Trophoblast cell (in vitro differentiated cells and primary cell): Measurements from ENCODE around the gene ZNF43.
A peak's percentile ranks its signal among the peaks of the same experiment; 100 is the strongest.
"Not testable (repeated sequence)": the region's sequence is repeated elsewhere in the genome, so short reads cannot be mapped to it uniquely, and the experiment has no call there.

Source experiments
- DNase-seq, 2 donors: peaks; one replicate each; pipeline ENCODE4 v3.0.0-alpha.2; 2016
- H2AFZ ChIP-seq: 2 replicates; pipeline ENCODE4 v1.6.1; 2013; ENCODE audit warnings: low read length, moderate library complexity, mild to moderate bottlenecking; ENCODE audit not compliant: insufficient read depth, poor library complexity
- H2AK5ac ChIP-seq: 2 replicates; pipeline ENCODE4 v1.6.1; 2013; ENCODE audit warnings: mild to moderate bottlenecking, low read length
- H2BK120ac ChIP-seq: 2 replicates; pipeline ENCODE4 v1.6.1; 2013; ENCODE audit warnings: low read length, mild to moderate bottlenecking, moderate library complexity; ENCODE audit not compliant: insufficient read depth, poor library complexity
- H2BK12ac ChIP-seq: 2 replicates; pipeline ENCODE4 v1.6.1; 2013; ENCODE audit warnings: mild to moderate bottlenecking, low read length, moderate library complexity
- H2BK5ac ChIP-seq: 2 replicates; pipeline ENCODE4 v1.6.1; 2013; ENCODE audit warnings: low read length, low read depth, moderate library complexity, mild to moderate bottlenecking; ENCODE audit not compliant: poor library complexity
- H3K14ac ChIP-seq: 2 replicates; pipeline ENCODE4 v1.6.1; 2013; ENCODE audit warnings: mild to moderate bottlenecking, low read length
- H3K18ac ChIP-seq: 2 replicates; pipeline ENCODE4 v1.6.1; 2013; ENCODE audit warnings: mild to moderate bottlenecking, low read length
- H3K23ac ChIP-seq: 2 replicates; pipeline ENCODE4 v1.6.1; 2013; ENCODE audit warnings: low read length
- H3K27ac ChIP-seq: 2 replicates; pipeline ENCODE4 v1.5.1; 2013; ENCODE audit warnings: low read depth, mild to moderate bottlenecking, inconsistent platforms, low read length, moderate library complexity
- H3K27me3 ChIP-seq: 2 replicates; pipeline ENCODE4 v1.6.1; 2013; ENCODE audit warnings: inconsistent platforms, mild to moderate bottlenecking, low read length, moderate library complexity; ENCODE audit not compliant: insufficient read depth
- H3K36me3 ChIP-seq, 2 experiments: 1 replicate in 1 of 2; 2 replicates in 1 of 2; pipeline ENCODE4 v1.6.1; 2013; ENCODE audit warnings: low read length in 2 of 2, mild to moderate bottlenecking in 2 of 2, moderate library complexity in 1 of 2; ENCODE audit not compliant: insufficient read depth in 2 of 2, control insufficient read depth in 1 of 2
- H3K4ac ChIP-seq: 2 replicates; pipeline ENCODE4 v1.6.1; 2013; ENCODE audit warnings: low read depth, mild to moderate bottlenecking, low read length, moderate library complexity
- H3K4me1 ChIP-seq, 2 experiments: 1 replicate in 1 of 2; 2 replicates in 1 of 2; pipeline ENCODE4 v1.6.1; 2013; ENCODE audit warnings: low read length in 2 of 2, mild to moderate bottlenecking in 2 of 2, moderate library complexity in 1 of 2; ENCODE audit not compliant: insufficient read depth in 2 of 2, control insufficient read depth in 1 of 2
- H3K4me2 ChIP-seq: 2 replicates; pipeline ENCODE4 v1.6.1; 2013; ENCODE audit warnings: inconsistent platforms, mild to moderate bottlenecking, low read length, moderate library complexity
- H3K4me3 ChIP-seq: 2 replicates; pipeline ENCODE4 v1.5.1; 2013; ENCODE audit warnings: mild to moderate bottlenecking, low read depth, low read length, inconsistent platforms
- H3K79me1 ChIP-seq: one replicate; pipeline ENCODE4 v1.6.1; 2013; ENCODE audit warnings: low read length
- H3K79me2 ChIP-seq: 2 replicates; pipeline ENCODE4 v1.6.1; 2013; ENCODE audit warnings: low read length, mild to moderate bottlenecking; ENCODE audit not compliant: control insufficient read depth, insufficient read depth, poor library complexity
- H3K9ac ChIP-seq: 2 replicates; pipeline ENCODE4 v1.6.1; 2013; ENCODE audit warnings: mild to moderate bottlenecking, low read length
- H3K9me3 ChIP-seq: 2 replicates; pipeline ENCODE4 v1.6.1; 2013; ENCODE audit warnings: low read depth, mild to moderate bottlenecking, control low read depth, inconsistent platforms, low read length; ENCODE audit not compliant: insufficient read depth
- H4K12ac ChIP-seq: 2 replicates; pipeline ENCODE4 v1.6.1; 2013; ENCODE audit warnings: low read depth, mild to moderate bottlenecking, low read length, moderate library complexity
- H4K8ac ChIP-seq: 2 replicates; pipeline ENCODE4 v1.6.1; 2013; ENCODE audit warnings: low read depth, mild to moderate bottlenecking, low read length, moderate library complexity
- H4K91ac ChIP-seq: one replicate; pipeline ENCODE4 v1.6.1; 2013; ENCODE audit warnings: low read depth, mild to moderate bottlenecking, low read length, moderate library complexity
- WGBS: extraction: QIAGEN DNeasy Blood & Tissue Kit; methylation state at CpG from one replicate; pipeline ENCODE4 v1.1.7; 2013; ENCODE audit warnings: missing lambda C conversion rate; ENCODE audit not compliant: insufficient read length, insufficient coverage; ENCODE audit errors: extremely low coverage; 5-methylcytosine and 5-hydroxymethylcytosine counted together

The ZNF43 gene

DNA sequence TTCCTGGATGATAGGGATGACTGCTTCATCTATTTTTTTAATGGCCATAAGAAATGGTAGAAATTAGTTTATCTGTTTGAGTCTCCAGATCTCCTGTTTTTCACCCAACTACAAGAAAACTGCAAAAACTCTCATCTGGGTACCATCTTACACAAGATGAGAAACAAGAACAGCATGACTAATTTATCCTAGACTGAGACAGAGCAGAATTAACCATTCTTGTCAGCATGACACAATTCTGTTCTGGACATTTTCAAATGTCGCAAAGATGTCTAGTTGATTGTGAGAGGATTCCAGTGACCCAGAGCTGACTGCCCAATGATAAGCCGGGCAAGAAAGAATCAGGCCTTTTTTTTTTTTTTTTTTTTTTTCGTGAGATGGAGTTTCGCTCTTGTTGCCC lies 12.8 kb downstream of the ZNF43 start:
- no peak overlapping the region for H4K8ac ChIP-seq
- no peaks in the 10 kb centered on the region for H3K79me1 ChIP-seq
- H3K27me3 ChIP-seq = no peaks in the 10 kb centered on the region
- H3K4me2 ChIP-seq = no peak overlapping the region
- WGBS = no CpG with 5 or more reads among the region's 4 CpGs
- no peak overlapping the region for H4K12ac ChIP-seq
- H3K23ac ChIP-seq = no peak overlapping the region
- H3K9me3 ChIP-seq = no peaks in the 10 kb centered on the region
- peaks cover 10 to 13% of the 10 kb centered on the region in 2 experiments for H3K36me3 ChIP-seq
- H2BK5ac ChIP-seq = no peak overlapping the region
- H3K4ac ChIP-seq = no peak overlapping the region
- no peak overlapping the region for H2AK5ac ChIP-seq
- no peak overlapping the region for H2AFZ ChIP-seq
- H3K9ac ChIP-seq = no peak overlapping the region
- H3K4me1 ChIP-seq = peaks cover 0 to 6% of the 10 kb centered on the region in 2 experiments
- no peak overlapping the region for H3K27ac ChIP-seq
- no peak overlapping the region for H2BK12ac ChIP-seq
- H4K91ac ChIP-seq = no peak overlapping the region
- no peak overlapping the region for H2BK120ac ChIP-seq
- no peak overlapping the region for H3K4me3 ChIP-seq
- H3K14ac ChIP-seq = no peak overlapping the region
- no peaks in the 10 kb centered on the region for H3K79me2 ChIP-seq
- no peak overlapping the region for H3K18ac ChIP-seq
- no peak for DNase-seq

DNA sequence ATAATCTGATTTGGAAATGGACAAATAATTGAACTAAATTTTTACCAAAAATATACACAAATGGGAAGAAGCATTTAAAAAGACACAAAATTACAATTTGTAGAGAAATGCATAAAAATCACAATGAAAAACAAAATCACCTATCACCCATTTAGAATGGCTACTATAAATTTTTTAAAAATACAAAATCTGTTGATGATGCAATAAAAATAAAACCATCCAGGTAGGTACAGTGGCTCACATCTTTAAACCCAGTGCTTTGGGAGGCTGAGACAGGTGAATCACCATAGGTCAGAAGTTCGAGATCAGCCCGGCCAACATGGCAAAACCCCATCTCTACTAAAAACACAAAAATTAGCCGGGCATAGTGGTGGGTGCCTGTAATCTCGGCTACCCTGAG lies 23.5 kb downstream of the ZNF43 start:
- H3K79me1 ChIP-seq = no peaks in the 10 kb centered on the region
- no peak overlapping the region for H4K8ac ChIP-seq
- H3K27ac ChIP-seq = no peak overlapping the region
- H3K4me2 ChIP-seq = no peak overlapping the region
- no peak overlapping the region for H3K18ac ChIP-seq
- no peak overlapping the region for H2BK5ac ChIP-seq
- no peaks in the 10 kb centered on the region for H3K4me1 ChIP-seq
- DNase-seq = no peak
- H3K14ac ChIP-seq = no peak overlapping the region
- H3K9me3 ChIP-seq = peaks cover 13% of the 10 kb centered on the region
- no peak overlapping the region for H2BK12ac ChIP-seq
- no peak overlapping the region for H3K4me3 ChIP-seq
- H3K27me3 ChIP-seq = no peaks in the 10 kb centered on the region
- H3K9ac ChIP-seq = no peak overlapping the region
- no peak overlapping the region for H4K12ac ChIP-seq
- no peak overlapping the region for H4K91ac ChIP-seq
- no peak overlapping the region for H3K4ac ChIP-seq
- no peak overlapping the region for H2AK5ac ChIP-seq
- H2BK120ac ChIP-seq = no peak overlapping the region
- H2AFZ ChIP-seq = no peak overlapping the region
- peaks cover 35 to 44% of the 10 kb centered on the region in 2 experiments for H3K36me3 ChIP-seq
- H3K23ac ChIP-seq = no peak overlapping the region
- no CpG with 5 or more reads among the region's 4 CpGs for WGBS
- no peaks in the 10 kb centered on the region for H3K79me2 ChIP-seq

DNA sequence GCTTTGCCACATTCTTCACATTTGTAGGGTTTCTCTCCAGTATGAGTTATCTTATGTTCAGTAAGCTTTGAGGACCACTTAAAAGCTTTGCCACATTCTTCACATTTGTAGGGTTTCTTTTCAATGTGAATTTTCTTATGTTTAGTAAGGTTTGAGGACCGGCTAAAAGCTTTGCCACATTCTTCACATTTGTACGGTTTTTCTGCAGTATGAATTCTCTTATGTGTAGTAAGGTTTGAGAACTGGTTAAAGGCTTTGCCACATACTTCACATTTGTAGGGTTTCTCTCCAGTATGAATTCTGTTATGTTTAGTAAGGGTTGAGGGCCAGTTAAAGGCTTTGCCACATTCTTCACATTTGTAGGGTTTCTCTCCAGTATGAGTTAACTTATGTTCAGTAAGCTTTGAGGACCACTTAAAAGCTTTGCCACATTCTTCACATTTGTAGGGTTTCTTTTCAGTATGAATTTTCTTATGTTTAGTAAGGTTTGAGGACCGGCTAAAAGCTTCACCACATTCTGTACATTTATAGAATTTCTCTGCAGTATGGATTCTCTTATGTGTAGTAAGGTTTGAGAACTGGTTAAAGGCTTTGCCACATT lies 27.5 kb downstream of the ZNF43 start:
- not testable (repeated sequence) for H3K4me2 ChIP-seq, H3K18ac ChIP-seq, H2BK12ac ChIP-seq, H3K27ac ChIP-seq, H4K91ac ChIP-seq, H3K79me1 ChIP-seq, H3K4me3 ChIP-seq, DNase-seq, H2AK5ac ChIP-seq, H4K12ac ChIP-seq, H3K4ac ChIP-seq, H3K14ac ChIP-seq, H4K8ac ChIP-seq, H3K23ac ChIP-seq, H3K27me3 ChIP-seq, H3K79me2 ChIP-seq, H2BK5ac ChIP-seq, H2BK120ac ChIP-seq, H3K9ac ChIP-seq, H3K4me1 ChIP-seq, H2AFZ ChIP-seq
- Histone ChIP-seq H3K9me3 (peaks cover 15% of the 10 kb centered on the region), H3K36me3 (peaks cover 15 to 23% of the 10 kb centered on the region in 2 experiments)
- WGBS = no CpG with 5 or more reads among the region's 3 CpGs

DNA sequence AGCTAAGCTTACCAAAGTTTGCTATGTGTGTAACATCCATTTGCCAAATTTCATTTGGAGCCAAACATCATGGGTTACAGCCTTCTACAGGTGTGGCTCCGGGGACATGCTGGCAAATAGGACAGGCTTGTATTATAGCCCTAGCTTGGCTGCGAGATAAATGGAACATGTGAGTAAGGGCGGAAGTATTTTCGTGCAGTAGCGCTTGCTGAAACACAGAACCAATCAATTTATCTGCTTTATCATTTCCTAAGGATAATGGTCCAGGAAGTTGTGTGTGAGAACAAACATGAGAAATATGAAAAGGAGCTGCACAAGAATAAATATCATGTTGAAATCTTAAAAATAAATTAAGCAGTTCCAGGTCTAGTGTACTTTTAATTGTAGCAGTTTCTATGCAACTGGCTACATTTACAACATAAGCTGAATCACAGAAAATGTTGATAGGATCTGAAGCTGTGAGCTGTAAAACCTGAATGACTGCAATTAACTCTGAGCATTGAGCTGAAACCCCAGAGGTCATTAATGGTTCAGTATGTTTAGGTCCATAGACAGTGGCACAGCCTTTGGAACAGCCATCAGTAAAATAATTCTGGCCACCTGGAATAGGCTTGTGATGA lies 46.4 kb downstream of the ZNF43 start:
- Histone ChIP-seq H3K4me2 (no peak overlapping the region), H3K36me3 (peaks cover 0 to 2% of the 10 kb centered on the region in 2 experiments), H3K23ac (no peak overlapping the region), H3K14ac (no peak overlapping the region), H3K79me1 (no peaks in the 10 kb centered on the region), H3K9ac (no peak overlapping the region), H3K27me3 (no peaks in the 10 kb centered on the region), H4K8ac (no peak overlapping the region), H3K18ac (no peak overlapping the region), H4K91ac (no peak overlapping the region), H2AK5ac (no peak overlapping the region), H2BK120ac (no peak overlapping the region), H3K27ac (no peak overlapping the region), H2BK5ac (no peak overlapping the region), H2AFZ (no peak overlapping the region), H4K12ac (no peak overlapping the region), H2BK12ac (no peak overlapping the region), H3K9me3 (peaks cover 6% of the 10 kb centered on the region), H3K4me1 (no peaks in the 10 kb centered on the region), H3K4me3 (no peak overlapping the region), H3K79me2 (no peaks in the 10 kb centered on the region), H3K4ac (no peak overlapping the region)
- DNase-seq = peak in 1 of 2 donors; percentile 81
- no CpG with 5 or more reads among the region's 5 CpGs for WGBS
